GM12892 (cell line): ENCODE measurements around the gene LIN9.

Experiments used
- POLR2A ChIP-seq: IDR thresholded peaks from 2 replicates; pipeline ENCODE4 v1.6.1; 2011; ENCODE audit warnings: low read depth, low read length, control low read depth
- POLR2AphosphoS5 ChIP-seq: IDR thresholded peaks from 2 replicates; pipeline ENCODE4 v1.6.1; 2011; ENCODE audit warnings: low read depth, low read length, control low read depth
- TAF1 ChIP-seq: IDR thresholded peaks from 2 replicates; pipeline ENCODE4 v1.6.1; 2011; ENCODE audit warnings: low read depth, mild to moderate bottlenecking, control low read depth, low read length, borderline replicate concordance

- TF ChIP-seq POLR2AphosphoS5 (no peak), POLR2A (no peak), TAF1 (no peak)
Measured at GRCh38 chr1:226222686-226223085, 86.3 kb downstream of the LIN9 start.
